ENCODE data around the gene PRRX2.
"Not testable (repeated sequence)": the region's sequence is repeated elsewhere in the genome, so short reads cannot be mapped to it uniquely, and the experiment has no call there.

The PRRX2 gene

DNA sequence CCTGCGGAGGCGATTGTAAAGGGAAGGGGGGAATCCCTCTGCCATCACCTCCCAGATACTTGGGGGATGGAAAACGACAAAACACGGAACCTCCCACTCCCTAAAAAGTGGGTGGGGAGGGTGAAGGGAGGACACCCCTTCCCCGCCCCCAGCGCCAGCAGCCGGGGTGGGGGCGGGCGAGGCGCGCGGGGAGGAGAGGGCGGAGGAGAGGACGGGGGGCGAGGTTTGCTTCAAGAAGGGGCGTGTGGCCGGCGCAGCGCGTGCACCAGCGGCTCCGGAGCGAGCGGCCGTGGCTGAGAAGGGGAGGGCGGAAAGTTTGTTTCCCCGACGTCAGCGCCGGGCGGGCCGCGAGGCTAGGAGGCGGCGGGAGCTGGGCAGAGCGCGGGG is at the start of gene PRRX2:
Gene PRRX2 (plus strand): TSS at position 259 of the 387 bp plus-strand sequence. CDS start 221 bp downstream, outside the sequence.
- DNase-seq (ENCODE audit: low spot score), result peak; percentile 79

GRCh38 chr9:129617167-129617566 is 48.3 kb upstream of the PRRX2 start:
- DNase-seq (ENCODE audit: low spot score), result peak; percentile 49

DNA sequence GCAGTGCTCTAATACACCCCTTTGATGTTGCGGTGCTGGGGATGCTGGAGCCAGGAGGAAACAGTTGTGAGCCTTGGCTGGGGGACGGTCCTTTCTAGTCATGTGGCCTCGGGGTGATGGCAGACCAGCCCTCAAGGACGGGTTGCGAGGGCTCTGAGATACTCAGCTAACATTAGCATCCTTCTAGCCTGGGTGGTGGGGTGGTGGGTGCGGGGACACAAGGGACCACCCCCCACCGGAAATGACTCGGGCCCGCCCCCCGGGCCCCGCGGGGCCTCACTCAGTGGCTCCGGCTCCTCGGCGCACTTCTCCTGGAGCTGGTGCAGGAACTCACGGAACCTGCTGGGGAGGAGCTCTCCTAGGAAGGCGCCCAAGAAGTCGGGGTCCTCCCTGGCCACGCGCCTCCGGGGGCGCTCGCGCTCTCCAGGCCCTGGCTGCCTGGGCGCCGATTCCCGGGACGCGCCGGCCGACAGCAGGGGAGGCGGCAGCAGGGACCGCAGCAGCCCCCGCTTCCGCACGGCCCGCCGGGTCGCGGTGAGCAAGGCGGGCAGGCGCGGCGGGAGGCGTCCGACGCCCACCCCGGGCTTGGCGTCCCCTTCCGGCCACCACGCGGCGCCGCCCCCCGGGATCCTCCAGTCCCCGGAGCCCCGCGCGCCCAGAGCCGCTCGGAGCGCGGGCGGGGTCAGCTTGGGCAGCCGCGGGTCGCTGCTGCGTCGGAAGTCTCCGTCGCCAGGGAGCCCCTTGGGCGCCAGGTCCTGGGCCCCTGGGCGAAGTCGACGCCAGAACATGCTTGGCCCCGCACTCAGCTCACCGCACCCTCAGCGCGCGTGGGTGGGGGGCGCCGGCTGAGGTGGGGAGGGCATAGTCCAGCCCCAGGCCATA is 45.4 kb upstream of the PRRX2 start:
- peak; percentile 54 for DNase-seq (ENCODE audit: low spot score)

DNA sequence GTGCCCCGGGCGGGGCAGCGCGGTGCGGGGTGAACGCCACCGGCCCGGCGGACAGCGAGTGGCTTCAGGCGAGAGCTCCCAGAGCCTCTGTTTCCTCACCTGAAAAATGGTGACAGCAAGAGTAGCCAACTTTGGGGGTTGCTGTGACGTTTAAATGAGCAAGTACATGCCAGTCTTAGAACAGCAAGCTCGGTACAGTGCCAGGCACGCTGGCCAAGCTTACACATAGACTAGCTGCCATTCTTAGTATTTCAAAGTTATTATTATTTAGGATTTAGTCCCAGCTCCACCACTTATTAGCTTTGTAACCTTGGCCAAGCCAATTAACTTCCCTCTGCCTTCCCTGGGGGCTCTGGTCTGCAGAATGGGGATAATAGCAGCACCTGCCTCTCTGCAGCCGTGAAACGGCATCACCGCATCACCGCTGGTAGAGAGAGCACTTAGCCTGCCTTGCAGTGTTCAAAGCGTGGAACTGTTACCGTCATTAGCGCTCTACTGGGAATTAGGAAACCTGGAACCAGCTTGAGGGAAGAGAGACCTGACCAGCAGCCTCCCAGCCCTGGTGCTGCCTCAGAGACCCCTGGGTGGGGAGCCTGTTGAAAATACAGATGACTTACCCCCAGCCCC is 44.7 kb upstream of the PRRX2 start, which contains the start of gene C9orf50:
Gene C9orf50 (minus strand): TSS at position 433 of the 627 bp plus-strand sequence. CDS start 527 bp downstream, outside the sequence.
- DNase-seq (ENCODE audit: low spot score), result no peak

DNA sequence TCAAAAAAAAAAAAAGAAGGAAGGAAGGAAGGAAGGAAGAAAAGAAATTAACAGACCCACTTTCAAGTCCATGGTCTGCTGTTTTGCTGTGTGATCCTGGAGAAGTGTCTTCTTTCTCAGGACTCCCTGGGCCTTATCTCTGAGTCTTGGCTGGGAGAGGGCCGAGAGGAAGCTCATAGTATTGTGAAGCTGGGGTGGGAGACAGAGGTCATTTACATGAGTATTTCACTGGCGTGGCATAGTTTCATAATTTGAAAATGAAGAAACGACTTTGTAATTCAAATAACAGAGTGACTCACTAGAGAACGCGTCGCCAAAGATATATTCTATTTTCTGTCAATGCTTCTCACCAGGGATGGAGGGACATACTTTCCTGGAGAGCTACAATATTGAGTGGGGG is 42.1 kb upstream of the PRRX2 start:
- DNase-seq (ENCODE audit: low spot score), result no peak

DNA sequence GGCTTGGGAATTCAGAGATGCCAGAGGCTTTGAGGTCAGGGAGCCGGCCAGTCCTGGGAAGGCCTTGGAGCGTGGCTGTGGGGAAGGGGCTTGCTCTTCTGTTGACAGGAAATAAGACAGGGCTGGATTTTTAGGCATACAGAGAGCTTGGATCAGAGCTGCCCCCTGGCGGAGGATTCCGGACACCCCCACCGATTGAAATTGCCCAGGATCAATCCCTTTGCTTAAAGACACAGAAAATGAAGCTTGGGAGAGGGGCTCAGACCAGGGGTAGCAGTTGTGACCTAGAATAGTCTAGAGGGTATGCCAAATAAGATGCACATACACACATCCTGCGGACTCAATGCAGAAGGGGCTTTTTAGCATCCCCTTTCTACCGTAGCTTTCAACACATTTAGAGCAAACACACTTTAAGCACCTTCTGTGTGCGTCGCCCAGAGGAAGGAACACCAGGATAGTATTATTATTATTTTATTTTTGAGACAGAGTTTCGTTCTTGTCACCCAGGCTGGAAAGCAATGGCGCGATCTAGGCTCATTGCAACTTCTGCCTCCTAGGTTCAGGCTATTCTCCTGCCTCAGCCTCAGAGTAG is 41.2 kb upstream of the PRRX2 start:
- DNase-seq (ENCODE audit: low spot score), result peak; percentile 76

GRCh38 chr9:129624947-129625346 is 40.5 kb upstream of the PRRX2 start:
- DNase-seq (ENCODE audit: low spot score), result no peak

GRCh38 chr9:129626079-129626624 is 39.3 kb upstream of the PRRX2 start, which contains the start of gene NTMT1:
NTMT1 (plus strand) TSS chr9:129626163; CDS start chr9:129632704, 6,541 bp downstream.
- DNase-seq (ENCODE audit: low spot score), result peak; percentile 94

GRCh38 chr9:129626625-129627284 is 38.7 kb upstream of the PRRX2 start:
- no peak for DNase-seq (ENCODE audit: low spot score)

- no peak for DNase-seq (ENCODE audit: low spot score)
Observed at GRCh38 chr9:129627556-129628440, 37.6 kb upstream of the PRRX2 start.

DNA sequence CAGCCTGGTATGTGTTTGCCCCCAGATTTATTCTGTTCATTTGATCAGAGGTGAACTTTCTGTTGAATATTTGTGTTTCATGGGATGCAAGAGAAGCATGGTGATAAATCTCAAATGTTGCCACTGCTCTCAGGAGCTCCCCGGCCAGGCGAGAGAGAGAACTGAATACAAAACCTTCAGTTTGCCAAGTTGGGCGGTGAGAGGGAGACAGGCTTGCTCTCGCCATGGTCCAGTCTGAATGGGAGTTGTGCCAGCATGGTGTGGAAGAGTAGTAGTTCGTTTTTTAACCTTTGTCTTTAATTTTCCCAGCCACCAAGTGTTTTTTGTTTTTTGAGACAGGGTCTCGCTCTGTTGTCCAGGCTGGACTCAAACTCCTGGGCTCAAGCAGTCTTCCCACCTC is 36.7 kb upstream of the PRRX2 start:
- DNase-seq (ENCODE audit: low spot score), result no peak

GRCh38 chr9:129629251-129629820 is 36.1 kb upstream of the PRRX2 start:
- no peak for DNase-seq (ENCODE audit: low spot score)

DNA sequence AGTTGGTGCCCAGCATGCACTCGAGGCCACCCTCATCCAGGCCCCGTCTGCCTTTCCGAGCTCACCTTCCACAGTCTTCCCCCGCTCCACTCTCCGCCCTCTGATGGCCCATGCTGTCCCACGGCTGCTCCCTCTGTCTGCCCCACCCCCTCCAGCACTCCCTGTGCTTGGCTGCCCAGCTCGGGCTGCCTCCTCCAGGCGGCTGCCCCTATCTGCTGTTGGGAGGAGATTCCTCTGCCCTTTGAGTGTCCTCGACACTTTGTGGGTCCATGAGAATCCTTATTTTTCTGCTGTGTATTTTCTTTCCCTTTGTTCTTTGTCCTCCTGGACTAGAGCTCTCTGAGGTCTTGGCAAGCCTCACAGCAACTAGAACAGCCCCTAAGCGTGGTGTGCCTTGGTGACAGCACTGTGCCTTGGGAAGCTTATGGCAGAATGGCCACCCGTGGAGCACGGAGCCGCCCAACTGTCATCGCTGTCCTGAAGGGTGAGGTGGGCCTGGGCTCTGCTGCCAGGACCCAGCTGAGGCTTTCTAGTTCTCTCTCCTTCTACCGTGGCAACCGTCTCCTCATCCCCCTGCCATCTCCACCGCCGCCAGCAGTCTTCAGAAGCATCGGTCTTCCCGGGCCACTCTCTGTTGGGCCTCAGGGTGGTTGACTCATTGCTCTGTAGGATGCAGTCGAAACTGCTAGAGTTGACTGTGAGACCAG is 34.3 kb upstream of the PRRX2 start:
- DNase-seq (ENCODE audit: low spot score), result no peak

DNA sequence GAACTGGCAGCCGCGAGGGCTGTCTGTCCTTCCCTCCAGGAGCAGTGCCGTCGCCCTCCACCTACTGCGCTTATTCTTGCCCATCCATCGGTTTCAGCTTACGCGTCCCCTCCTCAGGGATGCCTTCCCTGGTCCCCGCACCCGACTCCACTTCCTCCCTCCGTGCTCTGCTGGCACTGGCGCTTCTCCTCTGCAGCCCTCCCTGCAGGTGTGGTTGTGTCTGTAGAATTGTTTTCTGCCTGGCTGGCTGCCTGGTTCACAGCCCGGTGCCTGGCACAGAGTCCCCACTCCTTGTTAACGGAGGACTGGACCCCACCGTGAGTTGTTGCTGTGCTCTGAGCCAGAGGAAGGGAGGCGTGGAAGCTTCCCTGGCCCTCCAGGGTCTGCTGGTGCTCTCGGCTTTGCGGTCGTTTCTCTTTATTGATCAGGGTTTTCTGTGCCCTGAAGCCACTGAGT is 33.7 kb upstream of the PRRX2 start:
- DNase-seq (ENCODE audit: low spot score), result no peak

DNA sequence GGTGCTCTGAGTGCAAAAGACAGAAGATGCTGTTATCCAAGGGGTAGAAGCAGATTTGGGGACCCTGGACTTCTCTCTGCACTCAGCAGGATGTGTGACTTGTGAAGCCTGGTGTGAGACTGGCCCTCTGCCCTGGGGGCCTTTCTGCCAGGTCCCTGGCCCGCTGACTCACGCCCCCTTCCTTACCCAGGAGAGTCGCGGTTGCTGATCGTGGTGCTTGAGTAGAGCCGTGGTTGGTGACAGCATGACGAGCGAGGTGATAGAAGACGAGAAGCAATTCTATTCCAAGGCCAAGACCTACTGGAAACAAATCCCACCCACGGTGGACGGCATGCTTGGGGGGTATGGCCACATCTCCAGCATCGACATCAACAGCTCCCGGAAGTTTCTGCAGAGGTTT is 33.0 kb upstream of the PRRX2 start:
- DNase-seq (ENCODE audit: low spot score), result no peak

DNA sequence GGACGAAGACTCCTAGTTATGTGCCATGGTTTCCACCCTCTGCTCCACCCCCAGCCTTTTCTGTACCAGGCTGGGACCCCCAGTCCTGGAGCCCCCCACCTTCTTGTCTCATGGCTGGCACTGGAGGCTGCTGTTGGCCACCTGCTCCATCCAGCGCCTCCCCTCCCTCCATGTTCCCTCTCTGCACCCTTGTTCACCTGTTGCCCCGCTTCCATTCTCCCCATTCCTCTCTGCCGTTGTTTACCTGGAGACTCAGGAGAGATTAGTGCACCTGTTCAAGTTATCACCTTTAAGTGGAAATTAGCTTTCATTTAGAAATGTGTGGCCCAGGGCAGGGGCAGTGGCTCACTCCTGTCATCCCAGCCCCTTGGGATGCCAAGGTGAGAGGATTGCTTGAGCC is 32.2 kb upstream of the PRRX2 start:
- no peak for DNase-seq (ENCODE audit: low spot score)

GRCh38 chr9:129633848-129634247 is 31.6 kb upstream of the PRRX2 start:
- no peak for DNase-seq (ENCODE audit: low spot score)

DNA sequence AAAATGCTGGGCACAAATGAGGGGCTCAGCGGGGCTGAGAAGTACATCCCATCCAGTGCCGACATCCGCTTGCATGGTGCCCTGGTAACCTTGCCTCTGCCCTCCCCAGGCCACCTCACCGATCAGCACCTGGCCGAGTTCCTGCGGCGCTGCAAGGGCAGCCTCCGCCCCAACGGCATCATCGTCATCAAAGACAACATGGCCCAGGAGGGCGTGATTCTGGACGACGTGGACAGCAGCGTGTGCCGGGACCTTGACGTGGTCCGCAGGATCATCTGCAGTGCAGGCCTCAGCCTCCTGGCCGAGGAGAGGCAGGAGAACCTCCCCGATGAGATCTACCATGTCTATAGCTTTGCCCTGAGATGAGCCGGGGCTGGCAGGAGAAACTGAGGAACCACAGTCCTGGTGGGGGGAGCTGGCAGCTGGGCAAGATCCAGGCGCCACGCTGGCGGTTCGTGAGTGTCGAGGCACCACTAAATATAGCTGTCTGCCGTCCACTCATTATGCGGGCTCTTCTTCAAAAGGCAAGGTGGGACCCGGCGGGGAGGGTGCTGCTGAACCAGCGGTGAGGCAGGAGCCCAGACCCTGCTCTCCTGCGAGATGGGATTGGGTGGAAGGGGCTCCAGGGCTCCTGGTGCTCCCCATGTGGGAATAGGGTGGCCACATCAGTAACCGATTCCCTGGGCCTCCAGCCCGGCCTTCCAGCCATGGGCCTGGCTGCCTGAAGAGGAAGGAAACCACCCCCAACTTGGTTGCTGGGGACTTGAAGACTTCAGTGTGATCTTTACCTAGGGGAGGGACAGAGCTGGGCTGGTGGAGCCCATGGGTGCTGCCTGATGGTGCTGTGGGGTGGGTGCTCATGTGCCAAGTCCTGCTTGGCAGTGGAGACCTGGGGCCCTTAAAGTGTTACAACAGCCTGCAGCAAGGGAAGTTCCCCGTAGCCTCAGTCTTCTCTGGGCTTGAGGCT is 30.1 kb upstream of the PRRX2 start:
- no peak for DNase-seq (ENCODE audit: low spot score)

DNA sequence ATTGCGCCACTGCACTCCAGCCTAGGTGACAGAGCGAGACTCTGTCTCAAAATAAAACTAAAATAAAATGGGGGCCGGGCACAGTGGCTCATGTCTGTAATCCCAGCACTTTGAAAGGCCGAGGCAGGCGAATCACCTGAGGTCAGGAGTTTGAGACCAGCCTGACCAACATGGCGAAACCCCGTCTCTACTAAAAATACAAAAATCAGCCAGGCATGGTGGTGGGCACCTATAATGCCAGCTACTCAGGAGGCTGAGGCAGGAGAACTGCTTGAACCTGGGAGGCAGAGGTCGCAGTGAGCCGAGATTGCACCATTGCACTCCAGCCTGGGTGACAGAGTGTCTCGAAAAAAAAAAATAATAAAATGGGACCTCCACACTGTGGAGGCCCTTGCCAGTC is 29.1 kb upstream of the PRRX2 start:
- not testable (repeated sequence) for DNase-seq (ENCODE audit: low spot score)
